ENCODE measurements around the gene SP3. TPM values are rescaled to one million over a fixed set of nuclear protein-coding genes. Genes with fewer than 3 reads are reported as not detected.

The SP3 gene
- polyA plus RNA-seq, 1 donor (not counting 4 experiments of a cell fraction or from before 2014, with no cell fraction given): 46.7 TPM

DNA sequence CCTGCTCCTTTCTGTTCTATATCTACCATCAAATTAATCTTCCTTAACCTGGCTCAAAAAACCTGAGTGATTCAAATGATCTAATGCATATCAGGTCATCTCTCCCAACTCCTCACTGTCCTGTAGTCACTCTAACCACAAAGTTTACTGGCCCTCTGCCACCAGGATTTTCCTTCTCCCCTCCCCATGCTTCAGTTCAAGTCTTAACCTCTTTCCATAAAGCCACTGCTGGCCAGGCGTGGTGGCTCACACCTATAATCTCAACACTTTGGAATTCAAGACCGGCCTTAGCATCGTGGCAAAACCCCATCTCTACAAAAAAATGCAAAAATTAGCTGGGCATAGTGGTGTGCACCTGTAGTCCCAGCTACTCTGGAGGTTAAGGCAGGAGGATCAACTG lies 7.5 kb upstream of the SP3 start:
- Histone ChIP-seq H2AFZ (ENCODE audit: control insufficient read depth, low read length) (no peak overlapping the region), H3K9me3 (ENCODE audit: control insufficient read depth, low read depth, low read length) (no peaks in the 10 kb centered on the region), H3K27ac (ENCODE audit: control insufficient read depth, insufficient read depth, low read length) (no peak overlapping the region), H3K9me1 (ENCODE audit: control insufficient read depth, extremely low read depth, insufficient read depth, low read length) (no peaks in the 10 kb centered on the region), H3K36me3 (ENCODE audit: control insufficient read depth in 2 of 2, extremely low read depth in 1 of 2, insufficient read depth in 2 of 2, low read length in 2 of 2) (no peaks in the 10 kb centered on the region), H3K4me2 (ENCODE audit: control insufficient read depth, extremely low read depth, insufficient read depth, low read depth, low read length) (no peak overlapping the region), H3K4me3 (ENCODE audit: control insufficient read depth in 2 of 3, extremely low read depth in 1 of 3, insufficient read depth in 2 of 3, low read depth in 1 of 3, low read length in 3 of 3) (no peak overlapping the region), H4K20me1 (ENCODE audit: control insufficient read depth, extremely low read depth, insufficient read depth, low read length) (no peaks in the 10 kb centered on the region), H3K4me1 (ENCODE audit: control insufficient read depth, extremely low read depth, insufficient read depth, low read length) (peaks cover 10% of the 10 kb centered on the region), H3K9ac (ENCODE audit: control insufficient read depth, extremely low read depth, insufficient read depth, low read length) (no peak overlapping the region), H3K27me3 (ENCODE audit: control insufficient read depth, extremely low read depth, insufficient read depth, low read length) (no peaks in the 10 kb centered on the region), H3K79me2 (ENCODE audit: control insufficient read depth, insufficient read depth, low read length) (no peaks in the 10 kb centered on the region)
- dilution Hi-C loops (cut with MboI; ENCODE audit: extremely low pct_ligation_motif_present, low sequenced_read_pairs): no loop called here
- TF ChIP-seq EZH2 (IDR thresholded peaks at IDR 0.05; ENCODE audit: low read length): no peak
- TF ChIP-seq, protein P1, sequence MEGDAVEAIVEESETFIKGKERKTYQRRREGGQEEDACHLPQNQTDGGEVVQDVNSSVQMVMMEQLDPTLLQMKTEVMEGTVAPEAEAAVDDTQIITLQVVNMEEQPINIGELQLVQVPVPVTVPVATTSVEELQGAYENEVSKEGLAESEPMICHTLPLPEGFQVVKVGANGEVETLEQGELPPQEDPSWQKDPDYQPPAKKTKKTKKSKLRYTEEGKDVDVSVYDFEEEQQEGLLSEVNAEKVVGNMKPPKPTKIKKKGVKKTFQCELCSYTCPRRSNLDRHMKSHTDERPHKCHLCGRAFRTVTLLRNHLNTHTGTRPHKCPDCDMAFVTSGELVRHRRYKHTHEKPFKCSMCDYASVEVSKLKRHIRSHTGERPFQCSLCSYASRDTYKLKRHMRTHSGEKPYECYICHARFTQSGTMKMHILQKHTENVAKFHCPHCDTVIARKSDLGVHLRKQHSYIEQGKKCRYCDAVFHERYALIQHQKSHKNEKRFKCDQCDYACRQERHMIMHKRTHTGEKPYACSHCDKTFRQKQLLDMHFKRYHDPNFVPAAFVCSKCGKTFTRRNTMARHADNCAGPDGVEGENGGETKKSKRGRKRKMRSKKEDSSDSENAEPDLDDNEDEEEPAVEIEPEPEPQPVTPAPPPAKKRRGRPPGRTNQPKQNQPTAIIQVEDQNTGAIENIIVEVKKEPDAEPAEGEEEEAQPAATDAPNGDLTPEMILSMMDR (optimal IDR thresholded peaks at IDR 0.05 in 1 of 3, IDR thresholded peaks at IDR 0.05 in 1 of 3, conservative IDR thresholded peaks at IDR 0.05 in 1 of 3; ENCODE audit: extremely low read depth in 1 of 3, insufficient read depth in 2 of 3, low read length in 3 of 3): no peak
- FAIRE-seq: peak; percentile 13
- DNase-seq (ENCODE audit: low read depth, low spot score): no peak

GRCh38 chr2:173972165-173972564 lies 7.0 kb upstream of the SP3 start:
- H3K9me3 ChIP-seq (ENCODE audit: control insufficient read depth, low read depth, low read length): no peaks in the 10 kb centered on the region
- no peak overlapping the region for H3K27ac ChIP-seq (ENCODE audit: control insufficient read depth, insufficient read depth, low read length)
- TF ChIP-seq, protein P1 (optimal IDR thresholded peaks at IDR 0.05 in 1 of 3, IDR thresholded peaks at IDR 0.05 in 1 of 3, conservative IDR thresholded peaks at IDR 0.05 in 1 of 3; ENCODE audit: extremely low read depth in 1 of 3, insufficient read depth in 2 of 3, low read length in 3 of 3): no peak
- no peak overlapping the region for H2AFZ ChIP-seq (ENCODE audit: control insufficient read depth, low read length)
- FAIRE-seq (no peak), DNase-seq (ENCODE audit: low read depth, low spot score) (no peak)
- H4K20me1 ChIP-seq (ENCODE audit: control insufficient read depth, extremely low read depth, insufficient read depth, low read length): no peaks in the 10 kb centered on the region
- H3K9ac ChIP-seq (ENCODE audit: control insufficient read depth, extremely low read depth, insufficient read depth, low read length): no peak overlapping the region
- dilution Hi-C loops (cut with MboI; ENCODE audit: extremely low pct_ligation_motif_present, low sequenced_read_pairs): no loop called here
- H3K36me3 ChIP-seq (ENCODE audit: control insufficient read depth in 2 of 2, extremely low read depth in 1 of 2, insufficient read depth in 2 of 2, low read length in 2 of 2): no peaks in the 10 kb centered on the region
- no peak overlapping the region for H3K4me2 ChIP-seq (ENCODE audit: control insufficient read depth, extremely low read depth, insufficient read depth, low read depth, low read length)
- no peaks in the 10 kb centered on the region for H3K79me2 ChIP-seq (ENCODE audit: control insufficient read depth, insufficient read depth, low read length)
- no peak overlapping the region for H3K4me3 ChIP-seq (ENCODE audit: control insufficient read depth in 2 of 3, extremely low read depth in 1 of 3, insufficient read depth in 2 of 3, low read depth in 1 of 3, low read length in 3 of 3)
- H3K27me3 ChIP-seq (ENCODE audit: control insufficient read depth, extremely low read depth, insufficient read depth, low read length): no peaks in the 10 kb centered on the region
- peaks cover 10% of the 10 kb centered on the region for H3K4me1 ChIP-seq (ENCODE audit: control insufficient read depth, extremely low read depth, insufficient read depth, low read length)
- H3K9me1 ChIP-seq (ENCODE audit: control insufficient read depth, extremely low read depth, insufficient read depth, low read length): no peaks in the 10 kb centered on the region

Data from keratinocyte (primary cell).